D721Med (cell line): ENCODE results near the gene FOXO6.

Experiments used
- DNase-seq: peaks from one replicate; pipeline ENCODE4 v3.0.0; 2011; ENCODE audit warnings: low spot score; ENCODE audit not compliant: insufficient read length
- FAIRE-seq: peaks from 2 replicates; lab custom pipeline; 2011; peaks lifted over from hg19 to GRCh38; lab: Jason Lieb, UNC
- TF ChIP-seq, protein P1 (sequence below): IDR thresholded peaks from 2 replicates; pipeline ENCODE4 v1.5.1; 2012; ENCODE audit warnings: mild to moderate bottlenecking, control low read depth; ENCODE audit not compliant: insufficient read depth; ENCODE audit errors: missing control alignments

The FOXO6 gene

DNA sequence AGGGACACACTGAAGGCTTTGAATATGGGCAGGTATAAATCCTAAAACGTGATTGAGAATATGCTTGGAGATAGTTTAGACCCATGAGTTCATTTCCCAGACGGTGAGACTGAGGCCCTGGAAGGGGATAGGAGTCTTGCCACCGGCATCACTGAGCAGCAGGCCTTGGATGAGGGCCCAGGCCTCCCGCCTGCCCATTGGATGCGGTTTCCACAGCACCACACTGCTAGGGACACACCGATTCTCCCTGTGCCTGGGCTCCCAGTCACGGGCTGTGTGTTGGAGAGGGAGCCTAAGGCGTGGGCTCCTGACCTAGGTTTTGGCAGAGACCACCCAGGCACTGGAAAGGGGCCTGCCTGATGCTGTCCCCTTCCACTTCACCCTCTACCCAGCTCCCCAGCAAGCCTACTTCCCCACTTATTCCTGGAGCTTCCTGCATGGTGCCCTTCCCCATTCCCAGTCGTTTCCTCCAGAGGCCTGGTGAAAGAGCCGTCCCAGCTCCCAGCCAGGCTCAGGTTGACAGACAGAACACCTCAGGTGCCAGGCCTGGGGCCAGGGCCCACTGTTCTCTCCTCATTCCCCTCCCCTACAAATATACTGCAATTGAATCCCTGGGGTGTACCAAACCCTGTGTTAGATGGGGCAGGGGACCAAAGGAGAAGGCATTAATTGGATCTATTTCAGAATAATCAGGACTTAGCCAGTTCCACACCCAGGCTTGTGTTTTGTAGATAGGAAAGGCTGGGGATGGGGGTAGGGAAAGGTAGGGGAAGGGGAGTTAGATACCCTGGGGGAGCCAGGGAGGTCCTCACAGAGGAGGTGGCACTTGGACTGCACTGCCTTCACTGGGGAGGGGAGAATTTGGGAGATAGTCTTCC is 3.4 kb downstream of the FOXO6 start:
- no peak for FAIRE-seq

DNA sequence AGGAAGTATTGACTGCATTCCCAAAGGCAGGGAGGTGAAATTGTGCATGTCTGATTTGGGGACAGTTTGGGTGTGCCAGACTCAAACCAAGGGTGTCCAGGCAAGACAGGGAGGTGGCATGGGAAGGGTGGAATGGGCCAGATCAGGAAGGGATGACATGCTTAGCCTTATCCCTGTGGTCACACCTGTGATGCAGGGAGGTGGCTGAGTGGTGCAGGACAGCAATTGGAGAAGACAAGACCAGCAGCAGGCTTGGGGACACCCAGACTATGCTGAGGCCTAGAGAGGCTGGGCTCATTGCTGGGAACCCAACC is 4.0 kb downstream of the FOXO6 start:
- FAIRE-seq (no peak), DNase-seq (peak; percentile 12)
- TF ChIP-seq, protein P1, sequence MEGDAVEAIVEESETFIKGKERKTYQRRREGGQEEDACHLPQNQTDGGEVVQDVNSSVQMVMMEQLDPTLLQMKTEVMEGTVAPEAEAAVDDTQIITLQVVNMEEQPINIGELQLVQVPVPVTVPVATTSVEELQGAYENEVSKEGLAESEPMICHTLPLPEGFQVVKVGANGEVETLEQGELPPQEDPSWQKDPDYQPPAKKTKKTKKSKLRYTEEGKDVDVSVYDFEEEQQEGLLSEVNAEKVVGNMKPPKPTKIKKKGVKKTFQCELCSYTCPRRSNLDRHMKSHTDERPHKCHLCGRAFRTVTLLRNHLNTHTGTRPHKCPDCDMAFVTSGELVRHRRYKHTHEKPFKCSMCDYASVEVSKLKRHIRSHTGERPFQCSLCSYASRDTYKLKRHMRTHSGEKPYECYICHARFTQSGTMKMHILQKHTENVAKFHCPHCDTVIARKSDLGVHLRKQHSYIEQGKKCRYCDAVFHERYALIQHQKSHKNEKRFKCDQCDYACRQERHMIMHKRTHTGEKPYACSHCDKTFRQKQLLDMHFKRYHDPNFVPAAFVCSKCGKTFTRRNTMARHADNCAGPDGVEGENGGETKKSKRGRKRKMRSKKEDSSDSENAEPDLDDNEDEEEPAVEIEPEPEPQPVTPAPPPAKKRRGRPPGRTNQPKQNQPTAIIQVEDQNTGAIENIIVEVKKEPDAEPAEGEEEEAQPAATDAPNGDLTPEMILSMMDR = no peak

More for the DNA sequence above, 3.4 kb downstream of the FOXO6 start:
- TF ChIP-seq, protein P1 = no peak
- DNase-seq = peak; percentile 24

DNA sequence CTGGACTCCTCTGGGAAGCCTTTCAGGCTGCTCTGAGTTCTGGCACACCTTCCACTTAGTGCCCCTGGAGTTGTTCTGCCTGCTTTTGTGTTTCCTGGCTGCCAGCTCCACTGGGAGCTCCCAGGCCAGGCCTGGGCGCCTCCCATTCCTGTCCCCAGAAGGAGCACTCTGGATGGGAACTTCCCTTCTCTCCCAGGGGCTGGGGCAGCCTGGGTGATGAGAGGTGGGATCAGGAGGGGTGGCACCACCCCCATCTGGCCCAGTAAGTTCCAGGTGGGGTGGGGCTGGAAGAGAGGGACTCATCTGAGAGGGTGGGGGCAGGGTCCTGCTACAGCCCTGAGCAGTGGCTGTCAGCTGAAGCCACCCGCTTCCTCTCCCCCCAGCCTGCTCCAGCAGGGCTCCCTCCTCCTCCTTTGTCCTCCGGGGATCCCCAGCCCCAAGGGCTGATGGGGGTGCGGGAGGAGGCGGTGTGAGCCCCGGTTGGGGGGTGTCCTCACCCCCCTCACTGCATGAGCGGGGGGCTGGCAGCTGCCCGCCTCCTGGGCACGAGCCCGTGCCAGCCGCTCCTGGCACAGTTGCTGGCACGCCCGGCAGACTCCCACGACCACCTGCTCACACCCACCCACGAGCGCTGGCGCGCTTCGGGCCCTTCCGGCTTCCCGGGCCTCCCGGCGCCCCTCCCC is 4.7 kb downstream of the FOXO6 start:
- TF ChIP-seq, protein P1 = no peak
- peak; percentile 21 for DNase-seq
- FAIRE-seq = no peak

DNA sequence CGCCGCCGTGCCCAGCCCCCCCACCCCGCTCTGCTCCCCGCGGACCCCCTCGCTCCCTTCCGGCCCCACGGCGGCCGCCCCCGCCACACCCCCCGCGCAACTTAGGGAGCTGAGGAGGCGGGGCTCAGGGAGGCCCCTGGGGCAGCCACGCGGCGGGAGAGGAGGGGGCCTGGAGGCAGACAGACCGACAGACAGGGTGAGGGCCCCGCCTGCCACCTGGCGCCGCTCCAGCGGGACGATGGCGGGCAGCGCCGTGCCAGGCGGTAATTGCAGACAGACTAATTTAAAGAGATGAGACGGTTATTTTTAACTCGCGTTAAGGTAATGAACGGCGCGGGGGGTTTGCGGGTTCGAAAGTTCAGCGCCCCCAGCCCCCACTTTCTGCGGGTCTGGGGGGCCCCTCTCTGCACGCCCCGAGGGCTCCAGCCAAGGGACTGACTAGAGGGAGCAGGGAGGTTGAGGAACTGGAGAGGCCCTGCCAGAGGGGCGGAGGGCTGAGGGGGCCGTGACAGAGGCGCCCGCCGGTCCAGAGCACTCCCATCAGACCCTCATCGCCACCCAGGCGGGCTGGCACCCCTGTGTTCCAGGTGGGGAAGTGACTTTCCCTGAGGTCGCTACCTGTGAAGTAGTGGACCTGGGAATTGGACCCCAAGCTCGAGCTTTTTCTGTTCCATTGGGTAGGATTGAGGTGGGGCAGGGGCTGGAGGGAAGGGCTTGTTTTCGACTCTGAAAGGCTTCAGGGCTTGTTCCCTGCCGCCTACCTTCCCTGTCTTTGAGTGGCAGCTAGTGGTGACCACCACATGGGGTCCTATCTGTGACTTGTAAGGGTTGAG is 5.4 kb downstream of the FOXO6 start:
- DNase-seq (peak; percentile 16), FAIRE-seq (no peak)
- TF ChIP-seq, protein P1 = no peak

DNA sequence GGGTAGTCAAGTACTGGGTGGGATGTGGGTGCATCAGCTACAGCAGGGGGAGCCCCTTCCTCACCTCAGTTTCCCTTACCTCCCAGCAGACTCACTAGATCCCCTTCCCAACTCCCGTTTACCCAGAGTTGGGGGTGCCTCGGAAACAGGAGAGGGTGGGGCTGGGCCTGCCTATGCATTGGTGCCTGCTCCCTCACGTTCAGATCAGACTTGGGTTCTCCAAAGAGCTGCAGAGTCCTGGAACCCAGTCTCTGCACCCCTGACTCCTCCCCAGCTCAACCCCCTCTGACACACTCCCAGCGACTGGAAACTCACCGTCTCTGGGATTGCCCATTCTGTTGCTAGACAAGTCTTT is 6.0 kb downstream of the FOXO6 start:
- TF ChIP-seq, protein P1 = no peak
- no peak for FAIRE-seq
- DNase-seq = peak; percentile 10

DNA sequence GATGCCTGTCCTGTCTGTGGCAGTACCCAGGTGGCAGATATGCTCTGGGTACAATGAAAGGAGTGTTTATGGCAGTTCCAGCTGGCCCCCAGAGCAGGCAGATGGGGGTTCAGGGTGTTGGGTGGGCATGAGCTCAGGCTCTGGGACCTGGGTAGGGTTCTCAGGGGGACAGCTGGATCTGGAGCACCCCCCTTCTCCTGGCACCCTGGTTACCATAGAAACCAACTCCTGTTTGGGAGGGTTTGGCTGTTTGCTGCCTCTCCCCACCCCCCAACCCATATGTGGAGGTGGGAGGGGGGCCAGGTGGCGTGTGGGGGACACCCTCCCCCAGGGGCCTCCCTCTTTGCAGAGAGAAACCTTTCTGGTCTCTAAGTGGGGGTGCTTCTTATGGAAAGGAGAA is 7.1 kb downstream of the FOXO6 start:
- DNase-seq = peak; percentile 12
- no peak for FAIRE-seq
- TF ChIP-seq, protein P1 = no peak
